Activated CD8-positive, alpha-beta T cell treated with anti-CD3 and anti-CD28 coated beads, Interleukin-2, amount 10 ng/mL, durations not matched to agents 7 days and 5 days (primary cell): ENCODE results near the gene ATP6V0C. TPM values are rescaled to one million over a fixed set of nuclear protein-coding genes. Genes with fewer than 3 reads are reported as not detected.

Experiments
- ATAC-seq: fragments of 150-1000 bp; cut with Tn5 transposase; one replicate; pipeline ENCODE4 v1.10.0; 2021; ENCODE audit warnings: moderate library complexity
- CTCF ChIA-PET: fragments of 350-600 bp; sonication (Branson Sonifier 250); formaldehyde crosslinking; loops from one replicate; lab custom pipeline; 2021; ENCODE audit warnings: antibody characterized with exemption; lab: Charles Lee
- POLR2A ChIA-PET: fragments of 350-600 bp; sonication (Branson Sonifier 250); formaldehyde crosslinking; loops from one replicate; lab custom pipeline; 2021; ENCODE audit warnings: antibody characterized with exemption; lab: Charles Lee
- DNase-seq: peaks from one replicate; pipeline ENCODE4 v3.0.0-alpha.2; 2020
- H3K27ac Mint-ChIP-seq: one replicate; pipeline ENCODE4 v1.8.0; 2021; ENCODE audit warnings: mild to moderate bottlenecking, mixed read lengths
- H3K27me3 Mint-ChIP-seq: one replicate; pipeline ENCODE4 v1.8.0; 2021; ENCODE audit warnings: low read depth, mixed read lengths
- H3K36me3 Mint-ChIP-seq: one replicate; pipeline ENCODE4 v1.8.0; 2021; ENCODE audit warnings: low read depth, mixed read lengths
- H3K4me1 Mint-ChIP-seq: one replicate; pipeline ENCODE4 v1.8.0; 2021; ENCODE audit warnings: low read depth, mixed read lengths
- H3K4me3 Mint-ChIP-seq: one replicate; pipeline ENCODE4 v1.8.0; 2021; ENCODE audit warnings: mild to moderate bottlenecking, mixed read lengths
- H3K9me3 Mint-ChIP-seq: one replicate; pipeline ENCODE4 v1.8.0; 2022; ENCODE audit warnings: mixed read lengths; ENCODE audit not compliant: insufficient read depth
- total RNA-seq, 2 experiments: library from RNA; stranded (reverse); gene quantifications; one replicate each; pipeline ENCODE4 v1.2.3, GENCODE V29; 2021

The ATP6V0C gene
- total RNA-seq, 2 experiments from 2014 or later: 105 to 110 TPM

GRCh38 chr16:2505695-2506094 is 8.1 kb upstream of the ATP6V0C start:
- DNase-seq (no peak), ATAC-seq (no peak)
- Mint-ChIP-seq H3K4me1 (peaks cover 18% of the 10 kb centered on the region), H3K36me3 (no peaks in the 10 kb centered on the region), H3K9me3 (no peaks in the 10 kb centered on the region), H3K27me3 (no peaks in the 10 kb centered on the region), H3K4me3 (no peak overlapping the region), H3K27ac (no peak overlapping the region)
- POLR2A ChIA-PET: no interaction called here
- CTCF ChIA-PET: no interaction called here

- DNase-seq (no peak), ATAC-seq (peak; percentile 51)
- CTCF ChIA-PET: no interaction called here
- POLR2A ChIA-PET: interaction anchor here (0.6 kb wide), 1 partner anchor 11 kb away, joined by 3 read pairs; no protein-coding TSS in a partner anchor
- Mint-ChIP-seq H3K36me3 (no peaks in the 10 kb centered on the region), H3K27me3 (peaks cover 3% of the 10 kb centered on the region), H3K27ac (peak overlapping the region; percentile 46), H3K4me1 (peaks cover 20% of the 10 kb centered on the region), H3K4me3 (no peak overlapping the region), H3K9me3 (no peaks in the 10 kb centered on the region)
These were observed 6.6 kb upstream of the ATP6V0C start for GRCh38 chr16:2507052-2507659.

- no peaks in the 10 kb centered on the region for H3K36me3 Mint-ChIP-seq
- DNase-seq (no peak), ATAC-seq (no peak)
- H3K27ac Mint-ChIP-seq: no peak overlapping the region
- H3K9me3 Mint-ChIP-seq: no peaks in the 10 kb centered on the region
- POLR2A ChIA-PET: no interaction called here
- H3K4me3 Mint-ChIP-seq: no peak overlapping the region
- H3K4me1 Mint-ChIP-seq: peaks cover 24% of the 10 kb centered on the region
- H3K27me3 Mint-ChIP-seq: peaks cover 3% of the 10 kb centered on the region
- CTCF ChIA-PET: no interaction called here
These were observed 6.1 kb upstream of the ATP6V0C start for GRCh38 chr16:2507665-2508064.

- ChIA-PET CTCF (interaction anchor here (1.2 kb wide), 1 partner anchor 7 kb away, joined by 3 read pairs; no protein-coding TSS in a partner anchor), POLR2A (no interaction called here)
- Mint-ChIP-seq H3K36me3 (peaks cover 1% of the 10 kb centered on the region), H3K4me1 (peaks cover 32% of the 10 kb centered on the region), H3K27me3 (peaks cover 3% of the 10 kb centered on the region), H3K27ac (no peak overlapping the region), H3K4me3 (no peak overlapping the region), H3K9me3 (no peaks in the 10 kb centered on the region)
- ATAC-seq (no peak), DNase-seq (no peak)
These were observed 4.9 kb upstream of the ATP6V0C start for GRCh38 chr16:2508722-2509400.

GRCh38 chr16:2511128-2511800 is 2.5 kb upstream of the ATP6V0C start:
- ATAC-seq (no peak), DNase-seq (no peak)
- peaks cover 3% of the 10 kb centered on the region for H3K36me3 Mint-ChIP-seq
- H3K9me3 Mint-ChIP-seq: no peaks in the 10 kb centered on the region
- H3K4me1 Mint-ChIP-seq: peaks cover 50% of the 10 kb centered on the region
- ChIA-PET POLR2A (no interaction called here), CTCF (interaction anchor here (2.0 kb wide), 1 partner anchor 10 kb away, joined by 6 read pairs; no protein-coding TSS in a partner anchor)
- no peak overlapping the region for H3K4me3 Mint-ChIP-seq
- no peak overlapping the region for H3K27ac Mint-ChIP-seq
- peaks cover 3% of the 10 kb centered on the region for H3K27me3 Mint-ChIP-seq

- Mint-ChIP-seq H3K36me3 (peaks cover 8% of the 10 kb centered on the region), H3K27me3 (peaks cover 3% of the 10 kb centered on the region), H3K4me3 (peak overlapping the region; percentile 69), H3K4me1 (peaks cover 56% of the 10 kb centered on the region), H3K9me3 (no peaks in the 10 kb centered on the region), H3K27ac (peak overlapping the region; percentile 92)
- ATAC-seq: no peak
- ChIA-PET POLR2A (interaction anchor here (1.2 kb wide), 1 partner anchor 18 kb away, joined by 4 read pairs; no protein-coding TSS in a partner anchor), CTCF (interaction anchor here (1.0 to 2.0 kb wide), 3 partner anchors 11 to 376 kb away, joined by 3 to 6 read pairs (median 3); partner anchors contain the start of gene PKD1)
- DNase-seq: no peak
These were observed 1.6 kb upstream of the ATP6V0C start for GRCh38 chr16:2511996-2512734.

- peak; percentile 54 for DNase-seq
- Mint-ChIP-seq H3K9me3 (no peaks in the 10 kb centered on the region), H3K4me3 (peak overlapping the region; percentile 69), H3K27ac (peak overlapping the region; percentile 92), H3K36me3 (peaks cover 8% of the 10 kb centered on the region), H3K4me1 (peaks cover 58% of the 10 kb centered on the region), H3K27me3 (peaks cover 3% of the 10 kb centered on the region)
- peak; percentile 3 for ATAC-seq
- POLR2A ChIA-PET: interaction anchor here (0.6 to 1.5 kb wide), 6 partner anchors 12 to 232 kb away, joined by 3 to 7 read pairs (median 4); no protein-coding TSS in a partner anchor
- CTCF ChIA-PET: interaction anchor here (1.0 to 2.0 kb wide), 4 partner anchors 12 to 377 kb away, joined by 3 to 7 read pairs (median 4); partner anchors contain the start of gene PKD1
These were observed 882 bp upstream of the ATP6V0C start for GRCh38 chr16:2512735-2513404.

GRCh38 chr16:2514333-2515179 is 804 bp downstream of the ATP6V0C start:
- POLR2A ChIA-PET: interaction anchor here (0.6 to 2.0 kb wide), 14 partner anchors 8 to 1961 kb away, joined by 3 to 9 read pairs (median 4); partner anchors contain the start of genes CCNF, CEMP1, HMOX2 and TBC1D24
- Mint-ChIP-seq H3K9me3 (no peaks in the 10 kb centered on the region), H3K4me3 (peak overlapping the region; percentile 90), H3K36me3 (peaks cover 10% of the 10 kb centered on the region), H3K4me1 (peaks cover 59% of the 10 kb centered on the region), H3K27me3 (peaks cover 3% of the 10 kb centered on the region), H3K27ac (peak overlapping the region; percentile 92)
- CTCF ChIA-PET: interaction anchor here (1.5 kb wide), 1 partner anchor 13 kb away, joined by 7 read pairs; no protein-coding TSS in a partner anchor
- ATAC-seq (peak; percentile 5), DNase-seq (no peak)

GRCh38 chr16:2515180-2515851 is 1.6 kb downstream of the ATP6V0C start:
- no peak for ATAC-seq
- peak overlapping the region; percentile 90 for H3K4me3 Mint-ChIP-seq
- H3K9me3 Mint-ChIP-seq: no peaks in the 10 kb centered on the region
- peaks cover 15% of the 10 kb centered on the region for H3K36me3 Mint-ChIP-seq
- ChIA-PET POLR2A (interaction anchor here (0.6 to 2.0 kb wide), 9 partner anchors 16 to 1961 kb away, joined by 3 to 9 read pairs (median 4); partner anchors contain the start of genes CCNF, CEMP1 and HMOX2), CTCF (no interaction called here)
- no peak for DNase-seq
- H3K4me1 Mint-ChIP-seq: peaks cover 58% of the 10 kb centered on the region
- peaks cover 3% of the 10 kb centered on the region for H3K27me3 Mint-ChIP-seq
- H3K27ac Mint-ChIP-seq: peak overlapping the region; percentile 92
